Activated naive CD4-positive, alpha-beta T cell treated with anti-CD3 and anti-CD28 coated beads, Interleukin-2, amount 50 U/mL, for 72 hours (primary cell): ENCODE measurements around the gene POLE3. TPM values are rescaled to one million over a fixed set of nuclear protein-coding genes. Genes with fewer than 3 reads are reported as not detected.
"Not testable (repeated sequence)": the region's sequence is repeated elsewhere in the genome, so short reads cannot be mapped to it uniquely, and the experiment has no call there.

Experiments
- ATAC-seq, 2 donors: fragments of 150-1000 bp; cut with Tn5 transposase; 2 replicates each; pipeline ENCODE4 v1.10.0; 2021; ENCODE audit warnings: mild to moderate bottlenecking in 2 of 2, moderate library complexity in 2 of 2
- DNase-seq, 2 donors: peaks; one replicate each; pipeline ENCODE4 v3.0.0; 2021 to 2022; ENCODE audit warnings: low spot score in 2 of 2
- H3K27ac Mint-ChIP-seq, 2 donors: one replicate each; pipeline ENCODE4 v1.8.0; 2022; ENCODE audit warnings: mild to moderate bottlenecking in 2 of 2, mixed read lengths in 2 of 2
- H3K36me3 Mint-ChIP-seq, 2 donors: one replicate each; pipeline ENCODE4 v1.8.0; 2022; ENCODE audit warnings: mixed read lengths in 2 of 2
- H3K9me3 Mint-ChIP-seq, 2 donors: one replicate each; pipeline ENCODE4 v1.8.0; 2022; ENCODE audit warnings: mixed read lengths in 2 of 2
- total RNA-seq, 2 donors: library from RNA; stranded (reverse); gene quantifications; one replicate each; pipeline ENCODE4 v1.2.3, GENCODE V29; 2022

POLE3 gene
- 10 to 100 TPM; 46.8 to 60.8 TPM for total RNA-seq

DNA sequence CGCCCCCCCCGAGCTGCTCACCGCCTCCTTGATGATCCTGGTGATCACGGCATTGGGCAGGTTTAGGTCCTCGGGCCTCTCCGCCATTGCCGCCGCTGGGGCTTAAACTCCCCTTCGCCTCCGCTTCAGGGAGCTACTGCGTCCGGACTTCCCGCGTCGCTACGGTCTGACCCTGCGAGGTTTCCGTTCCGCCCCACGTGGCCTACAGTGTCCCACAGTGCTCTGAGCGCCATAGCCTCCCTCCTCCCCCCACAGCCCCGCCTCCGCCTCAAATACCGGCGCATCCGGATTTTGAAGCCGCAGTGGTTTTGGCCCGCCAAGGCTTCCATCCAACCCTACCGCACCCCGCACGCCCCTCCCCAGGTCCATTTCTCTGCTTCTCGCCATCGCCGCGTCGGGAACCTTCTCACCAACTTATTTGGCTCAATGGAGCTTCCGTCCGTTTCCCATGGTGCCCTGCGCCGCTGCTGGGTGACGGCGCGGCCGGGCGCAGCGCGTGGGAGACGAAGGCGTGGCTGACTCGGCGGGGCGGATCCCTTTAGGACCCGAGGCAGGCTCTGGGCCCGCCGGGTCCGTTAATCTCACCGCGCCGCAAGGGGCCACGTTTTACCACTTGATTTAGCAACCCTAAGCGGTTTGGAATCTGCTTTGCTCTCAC lies at the start of gene POLE3, which contains the start of gene C9orf43:
Gene POLE3, minus strand, starts transcription at position 469 of the 658 bp plus-strand sequence. Its CDS starts 382 bp downstream, at position 87.
Gene C9orf43, plus strand, starts transcription at position 541 of the 658 bp plus-strand sequence. CDS start 2,747 bp downstream, outside the sequence.
- Mint-ChIP-seq H3K27ac (peak within 1 kb of the TSS; percentile 96 to 99), H3K36me3 (peaks cover 38 to 40% of the 10 kb centered on the region in 2 donors), H3K9me3 (no peaks in the 10 kb centered on the region)
- peak; percentile 96 to 97 for ATAC-seq
- DNase-seq, result peak; percentile 95 to 96

GRCh38 chr9:113456235-113456634 lies 45.8 kb upstream of the POLE3 start:
- Mint-ChIP-seq H3K27ac (no peak overlapping the region), H3K36me3 (no peaks in the 10 kb centered on the region), H3K9me3 (no peaks in the 10 kb centered on the region)
- ATAC-seq (no peak), DNase-seq (no peak)

DNA sequence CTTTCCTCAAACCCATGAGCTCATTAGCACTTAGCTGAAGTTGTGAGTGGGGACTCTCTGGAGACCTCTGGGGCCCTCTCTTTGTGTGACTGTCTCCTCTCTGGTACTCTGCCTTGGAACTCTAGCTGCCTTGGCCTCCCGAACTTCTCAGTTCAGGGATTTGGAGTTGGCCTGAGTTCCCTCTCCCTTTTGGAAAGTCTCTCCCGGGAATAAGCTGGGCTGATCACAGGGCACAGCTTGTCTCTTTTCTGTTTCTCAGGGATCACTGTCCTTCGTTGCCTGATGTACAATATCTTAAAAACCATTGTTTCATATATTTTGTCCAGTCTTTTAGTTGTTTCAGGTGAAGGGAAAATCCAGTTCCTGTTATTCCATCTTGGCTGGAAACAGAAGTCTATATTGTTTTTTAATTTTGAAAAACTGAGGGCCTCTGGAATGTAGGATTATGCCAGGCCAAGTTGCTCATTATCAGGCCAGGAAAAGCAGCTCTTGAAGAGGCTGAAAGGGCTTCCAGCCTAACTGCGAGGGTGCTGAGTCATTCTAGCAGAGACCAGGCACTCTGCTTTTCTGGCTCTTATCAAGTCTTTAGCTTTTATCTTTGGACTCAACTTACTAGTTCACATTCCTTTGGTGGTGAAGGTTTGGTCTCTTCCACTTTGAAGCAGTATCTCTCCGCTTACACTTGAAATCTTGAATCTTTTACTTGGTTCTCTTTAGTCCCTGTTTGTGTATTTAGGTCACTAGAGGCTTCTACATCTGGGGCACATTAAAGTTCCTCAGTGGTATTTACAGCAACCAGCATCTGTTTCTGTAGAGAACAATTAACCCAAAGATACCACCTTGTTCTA lies 44.7 kb upstream of the POLE3 start:
- peak overlapping the region in 1 of 2 donors; percentile 11 for H3K27ac Mint-ChIP-seq
- H3K36me3 Mint-ChIP-seq, result no peaks in the 10 kb centered on the region
- DNase-seq, result no peak
- no peaks in the 10 kb centered on the region for H3K9me3 Mint-ChIP-seq
- peak; percentile 29 to 47 for ATAC-seq

DNA sequence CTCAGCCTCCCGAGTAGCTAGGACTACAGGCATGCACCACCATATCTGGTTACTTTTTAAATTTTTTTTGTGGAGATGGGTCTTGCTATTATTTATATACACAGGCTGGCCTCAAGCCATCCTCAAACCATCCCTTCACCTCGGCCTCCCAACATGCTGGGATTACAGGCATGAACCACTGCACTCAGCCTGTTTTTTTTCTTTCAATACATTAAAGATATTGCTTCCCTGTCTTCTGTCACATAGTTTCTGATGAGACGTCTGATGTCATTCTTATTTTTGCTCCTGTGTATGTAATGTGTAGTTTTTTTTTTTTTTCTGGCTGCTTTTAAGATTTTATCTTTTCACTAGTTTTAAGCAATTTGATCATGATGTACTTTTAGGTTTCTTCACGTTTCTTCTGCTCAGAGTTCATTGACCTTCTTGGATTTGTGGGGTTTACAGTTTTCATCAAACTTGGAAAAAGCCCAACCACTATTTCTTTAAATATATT lies 41.7 kb upstream of the POLE3 start:
- ATAC-seq, result no peak
- no peaks in the 10 kb centered on the region for H3K36me3 Mint-ChIP-seq

GRCh38 chr9:113449376-113449775 lies 38.9 kb upstream of the POLE3 start:
- no peaks in the 10 kb centered on the region for H3K9me3 Mint-ChIP-seq
- DNase-seq (no peak), ATAC-seq (no peak)
- H3K27ac Mint-ChIP-seq, result no peak overlapping the region
- H3K36me3 Mint-ChIP-seq, result no peaks in the 10 kb centered on the region

More for the DNA sequence above, 41.7 kb upstream of the POLE3 start:
- DNase-seq, result no peak
- H3K27ac Mint-ChIP-seq, result no peak overlapping the region
- no peaks in the 10 kb centered on the region for H3K9me3 Mint-ChIP-seq

DNA sequence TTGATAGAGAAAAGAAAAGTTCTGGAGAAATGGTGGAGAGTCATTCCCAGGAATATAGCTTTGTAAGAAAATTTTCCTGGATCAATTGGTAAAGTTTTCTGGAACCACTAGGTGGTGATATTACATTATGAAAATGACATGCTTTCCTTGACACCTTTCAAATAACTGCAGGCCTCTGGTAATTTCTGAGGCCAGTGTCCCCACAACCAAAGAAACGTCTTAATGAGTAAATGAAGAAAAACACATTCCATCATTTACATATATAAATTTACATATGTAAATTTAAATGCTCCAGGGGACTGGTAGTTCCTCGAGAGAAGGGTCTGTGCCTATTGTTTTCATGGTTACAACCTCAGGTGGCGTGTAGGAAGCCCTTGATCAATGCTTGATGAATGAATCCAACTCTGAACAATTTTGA lies 35.9 kb upstream of the POLE3 start:
- Mint-ChIP-seq H3K27ac (no peak overlapping the region), H3K36me3 (no peaks in the 10 kb centered on the region), H3K9me3 (no peaks in the 10 kb centered on the region)
- ATAC-seq (peak; percentile 37 to 41), DNase-seq (peak in 1 of 2 donors; percentile 7)

DNA sequence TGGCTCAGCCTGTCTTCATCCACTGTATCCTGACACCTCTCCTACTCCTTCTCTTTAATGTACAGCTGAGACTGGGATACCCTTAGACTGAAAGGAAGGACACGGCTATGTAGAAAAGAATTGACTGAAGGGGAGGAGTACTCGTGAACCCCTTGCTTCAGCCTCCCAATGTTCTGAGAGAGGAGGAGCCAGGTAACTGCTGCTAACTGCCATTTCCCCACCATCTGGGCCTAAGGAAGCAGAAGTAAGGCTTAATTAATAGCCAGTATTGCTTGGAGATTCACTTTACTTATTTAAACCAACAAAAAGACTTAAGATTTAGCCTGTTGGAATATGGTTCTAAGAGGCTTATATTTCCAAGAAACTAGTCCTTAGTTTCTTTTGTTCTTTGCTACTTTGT lies 34.3 kb upstream of the POLE3 start:
- no peaks in the 10 kb centered on the region for H3K36me3 Mint-ChIP-seq
- no peak for ATAC-seq
- no peak overlapping the region for H3K27ac Mint-ChIP-seq
- H3K9me3 Mint-ChIP-seq, result no peaks in the 10 kb centered on the region
- no peak for DNase-seq

GRCh38 chr9:113437716-113438115 lies 27.2 kb upstream of the POLE3 start:
- DNase-seq, H3K27ac Mint-ChIP-seq, H3K36me3 Mint-ChIP-seq, ATAC-seq, H3K9me3 Mint-ChIP-seq: not testable (repeated sequence)

- ATAC-seq (no peak), DNase-seq (no peak)
- Mint-ChIP-seq H3K9me3 (peaks cover 0 to 3% of the 10 kb centered on the region in 2 donors), H3K36me3 (peaks cover 0 to 4% of the 10 kb centered on the region in 2 donors), H3K27ac (no peak overlapping the region)
These were observed 26.4 kb upstream of the POLE3 start for GRCh38 chr9:113436728-113437515.

GRCh38 chr9:113431191-113431590 lies 20.7 kb upstream of the POLE3 start:
- H3K27ac Mint-ChIP-seq, result peak overlapping the region in 1 of 2 donors; percentile 28
- DNase-seq (no peak), ATAC-seq (no peak)
- H3K9me3 Mint-ChIP-seq, result peaks cover 0 to 3% of the 10 kb centered on the region in 2 donors
- H3K36me3 Mint-ChIP-seq, result peaks cover 0 to 4% of the 10 kb centered on the region in 2 donors

DNA sequence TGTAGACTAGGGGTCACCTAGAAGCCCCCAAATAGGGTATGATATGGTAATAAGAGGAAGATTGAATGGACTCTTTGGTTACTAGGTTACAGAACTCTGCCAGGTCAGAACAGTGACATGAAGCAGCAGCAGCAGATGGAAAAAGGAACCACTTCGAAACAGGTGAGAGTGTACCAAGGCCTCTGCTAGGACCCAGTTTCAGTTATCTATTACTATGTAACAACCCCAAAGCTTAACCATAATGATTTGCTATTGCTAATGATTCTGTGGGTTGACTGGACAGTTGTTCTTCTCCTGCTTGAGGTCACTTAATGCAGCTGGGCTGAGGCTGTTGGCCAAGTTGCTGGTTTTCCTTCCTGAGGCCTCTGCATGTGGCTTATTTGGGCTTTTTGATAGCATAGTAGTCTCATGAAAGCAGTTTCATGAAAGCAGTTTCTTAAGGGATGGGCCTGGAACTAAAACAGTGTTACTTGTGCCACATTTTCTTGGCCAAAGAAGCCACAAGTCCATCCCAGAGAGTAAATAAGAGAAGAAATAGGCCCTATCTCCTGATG lies 17.7 kb upstream of the POLE3 start:
- H3K27ac Mint-ChIP-seq, result no peak overlapping the region
- no peaks in the 10 kb centered on the region for H3K9me3 Mint-ChIP-seq
- peaks cover 0 to 4% of the 10 kb centered on the region in 2 donors for H3K36me3 Mint-ChIP-seq
- DNase-seq (no peak), ATAC-seq (no peak)

GRCh38 chr9:113427629-113428028 lies 17.2 kb upstream of the POLE3 start:
- no peak for ATAC-seq
- H3K9me3 Mint-ChIP-seq, result no peaks in the 10 kb centered on the region
- DNase-seq, result no peak
- peaks cover 0 to 2% of the 10 kb centered on the region in 2 donors for H3K36me3 Mint-ChIP-seq
- H3K27ac Mint-ChIP-seq, result no peak overlapping the region

DNA sequence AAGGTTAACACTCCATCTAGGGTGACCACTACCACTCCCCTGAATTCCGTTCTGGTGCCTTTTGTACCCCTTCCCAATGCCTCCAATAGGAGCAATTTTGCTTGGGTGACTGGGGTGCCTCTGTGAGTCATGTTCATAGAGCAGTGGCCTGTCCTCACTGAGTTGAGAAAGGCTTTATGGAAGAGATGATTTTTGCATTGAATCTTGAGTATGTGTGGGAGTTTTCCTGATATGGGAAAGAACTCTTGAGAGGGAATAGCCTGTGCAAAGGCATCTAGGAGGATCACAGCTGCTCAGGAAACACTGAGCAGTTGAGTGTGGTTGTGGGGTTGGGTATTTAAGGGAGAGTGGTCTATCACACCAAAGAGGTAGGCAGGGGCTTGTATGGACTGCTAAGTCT lies 16.2 kb upstream of the POLE3 start:
- ATAC-seq, result no peak
- no peak for DNase-seq
- no peaks in the 10 kb centered on the region for H3K36me3 Mint-ChIP-seq
- no peak overlapping the region for H3K27ac Mint-ChIP-seq
- H3K9me3 Mint-ChIP-seq, result no peaks in the 10 kb centered on the region

DNA sequence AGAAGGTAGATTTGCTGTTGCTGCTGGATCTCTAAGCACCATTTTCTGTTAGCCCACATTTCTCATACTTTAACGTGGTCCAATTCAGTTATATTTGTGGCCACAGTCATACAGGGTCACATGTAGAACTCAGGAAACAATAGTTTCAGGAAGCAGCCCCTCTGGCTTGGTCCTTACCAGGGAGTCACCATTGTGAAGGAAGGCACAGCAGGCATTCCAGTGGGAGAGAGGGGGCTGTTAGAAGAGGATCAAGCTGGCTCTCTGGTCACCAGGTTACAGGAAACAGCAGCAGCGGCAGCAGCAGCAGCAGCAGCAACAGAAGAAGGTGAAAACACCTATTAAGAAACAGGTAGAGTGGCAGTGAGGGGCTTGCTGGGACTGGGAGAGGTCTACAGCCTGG lies 14.6 kb upstream of the POLE3 start:
- Mint-ChIP-seq H3K27ac (no peak overlapping the region), H3K9me3 (no peaks in the 10 kb centered on the region), H3K36me3 (no peaks in the 10 kb centered on the region)
- no peak for ATAC-seq
- no peak for DNase-seq

DNA sequence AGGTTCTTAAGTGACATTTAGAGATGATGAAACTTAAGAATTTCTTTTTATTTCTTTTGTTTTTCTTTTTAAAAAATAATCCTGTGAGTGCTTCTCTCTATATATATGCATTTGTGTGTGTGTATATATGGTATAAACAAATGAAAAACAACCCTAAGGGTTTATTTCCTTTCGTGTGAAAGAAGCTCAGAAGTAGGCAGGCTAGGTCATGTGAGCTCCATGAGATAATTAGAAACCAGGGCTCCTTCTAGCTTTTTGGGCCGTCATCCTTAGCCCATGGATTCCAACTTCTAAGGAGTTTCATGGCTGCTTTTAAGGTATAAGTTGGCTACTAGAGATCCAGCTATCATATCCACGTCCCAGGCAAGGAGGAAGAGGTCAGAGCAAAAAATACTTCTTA lies 11.3 kb upstream of the POLE3 start:
- Mint-ChIP-seq H3K9me3 (no peaks in the 10 kb centered on the region), H3K36me3 (no peaks in the 10 kb centered on the region), H3K27ac (no peak overlapping the region)
- no peak for ATAC-seq
- no peak for DNase-seq

- no peak overlapping the region for H3K27ac Mint-ChIP-seq
- DNase-seq (no peak), ATAC-seq (no peak)
- no peaks in the 10 kb centered on the region for H3K36me3 Mint-ChIP-seq
- H3K9me3 Mint-ChIP-seq, result no peaks in the 10 kb centered on the region
These were observed 6.9 kb upstream of the POLE3 start for GRCh38 chr9:113417370-113417769.
